GM12874 (cell line): ENCODE results near the gene SLC26A6.
A peak's percentile ranks its signal among the peaks of the same experiment; 100 is the strongest.

Source experiments
- TF ChIP-seq, protein P1 (sequence below): IDR thresholded peaks from 2 replicates; pipeline ENCODE4 v1.5.1; 2011; ENCODE audit warnings: low read depth, mild to moderate bottlenecking, control low read depth, low read length, moderate library complexity; ENCODE audit not compliant: insufficient read depth

The SLC26A6 gene

GRCh38 chr3:48614044-48614443, 21.2 kb downstream of the SLC26A6 start:
- TF ChIP-seq, protein P1, sequence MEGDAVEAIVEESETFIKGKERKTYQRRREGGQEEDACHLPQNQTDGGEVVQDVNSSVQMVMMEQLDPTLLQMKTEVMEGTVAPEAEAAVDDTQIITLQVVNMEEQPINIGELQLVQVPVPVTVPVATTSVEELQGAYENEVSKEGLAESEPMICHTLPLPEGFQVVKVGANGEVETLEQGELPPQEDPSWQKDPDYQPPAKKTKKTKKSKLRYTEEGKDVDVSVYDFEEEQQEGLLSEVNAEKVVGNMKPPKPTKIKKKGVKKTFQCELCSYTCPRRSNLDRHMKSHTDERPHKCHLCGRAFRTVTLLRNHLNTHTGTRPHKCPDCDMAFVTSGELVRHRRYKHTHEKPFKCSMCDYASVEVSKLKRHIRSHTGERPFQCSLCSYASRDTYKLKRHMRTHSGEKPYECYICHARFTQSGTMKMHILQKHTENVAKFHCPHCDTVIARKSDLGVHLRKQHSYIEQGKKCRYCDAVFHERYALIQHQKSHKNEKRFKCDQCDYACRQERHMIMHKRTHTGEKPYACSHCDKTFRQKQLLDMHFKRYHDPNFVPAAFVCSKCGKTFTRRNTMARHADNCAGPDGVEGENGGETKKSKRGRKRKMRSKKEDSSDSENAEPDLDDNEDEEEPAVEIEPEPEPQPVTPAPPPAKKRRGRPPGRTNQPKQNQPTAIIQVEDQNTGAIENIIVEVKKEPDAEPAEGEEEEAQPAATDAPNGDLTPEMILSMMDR = no peak

DNA sequence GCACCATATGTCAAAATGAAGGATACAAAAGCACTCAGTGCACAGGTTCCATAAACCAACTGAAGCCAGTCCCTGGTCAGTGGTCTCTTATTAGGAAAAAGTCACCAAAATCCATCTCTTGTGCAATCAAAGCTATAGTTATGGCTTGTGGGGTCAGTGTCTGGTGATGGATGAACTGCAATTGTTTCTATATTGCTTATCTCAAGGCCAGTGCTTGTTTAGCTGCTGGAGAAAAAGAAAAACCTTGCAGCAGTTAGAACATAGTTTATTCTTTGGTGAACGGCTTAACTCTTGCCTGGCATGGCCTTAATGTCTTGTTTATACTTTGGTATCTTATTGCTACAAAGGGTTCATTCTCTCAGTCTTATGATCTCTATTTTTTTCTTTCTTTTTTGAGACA, 23.0 kb downstream of the SLC26A6 start:
- TF ChIP-seq, protein P1 = no peak

GRCh38 chr3:48609088-48610005, 25.9 kb downstream of the SLC26A6 start, which contains the start of gene UQCRC1:
Gene UQCRC1 (minus strand): TSS chr3:48609646. CDS start chr3:48609620, 26 bp downstream.
- TF ChIP-seq, protein P1 = peak; percentile 84

GRCh38 chr3:48607519-48607918, 27.7 kb downstream of the SLC26A6 start:
- TF ChIP-seq, protein P1 = no peak

- TF ChIP-seq, protein P1 = no peak
These were observed 33.7 kb downstream of the SLC26A6 start for GRCh38 chr3:48601622-48601994.

DNA sequence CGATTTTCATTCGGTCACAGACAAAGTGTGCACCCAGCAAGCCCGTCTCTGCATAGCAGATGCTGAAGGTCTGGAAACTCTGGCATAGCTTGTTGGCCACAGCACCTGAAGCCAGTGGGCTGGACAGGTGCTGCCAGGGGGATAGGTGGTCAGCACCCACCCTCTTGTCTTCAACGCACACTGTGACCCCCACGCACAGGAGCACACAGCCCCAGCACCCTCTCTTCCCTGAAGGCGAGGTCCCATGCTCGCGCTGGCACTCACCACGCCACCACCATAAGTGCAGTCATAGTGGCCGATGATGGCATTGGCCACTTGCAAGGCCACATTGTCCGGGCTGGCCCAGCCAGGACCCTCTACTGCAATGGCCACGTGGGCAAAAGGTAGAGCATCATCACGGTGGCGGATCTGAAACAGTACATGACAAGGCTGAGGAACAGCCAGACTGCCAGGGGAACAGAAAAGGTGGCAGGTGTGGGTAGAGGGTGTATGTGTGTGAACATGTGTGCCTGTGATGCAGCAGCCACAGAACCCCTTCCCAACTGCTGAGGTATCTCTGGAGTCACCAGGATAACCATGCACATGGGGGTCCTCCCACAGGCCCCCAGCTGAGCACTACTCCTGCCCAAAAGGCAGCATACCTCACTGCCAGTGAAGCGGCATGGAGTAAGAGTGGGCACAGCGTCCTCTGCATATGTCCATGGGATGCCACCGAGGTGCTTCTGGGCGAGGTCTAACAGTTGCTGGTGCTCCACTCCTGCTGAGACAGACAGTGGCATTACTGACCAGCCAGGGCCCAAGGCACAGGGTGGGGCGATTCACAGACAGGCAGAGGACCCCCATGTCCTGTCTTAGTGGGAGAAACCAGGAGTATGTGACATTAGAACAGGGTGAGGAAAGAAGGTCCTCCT, 34.3 kb downstream of the SLC26A6 start:
- TF ChIP-seq, protein P1 = no peak

GRCh38 chr3:48599509-48600285, 35.6 kb downstream of the SLC26A6 start:
- TF ChIP-seq, protein P1 = no peak
